ENCODE data around the gene RAB9B. TPM values are rescaled to one million over a fixed set of nuclear protein-coding genes. Genes with fewer than 3 reads are reported as not detected.

RAB9B gene
- total RNA-seq, 1 experiment from 2014 or later = 0.31 TPM

GRCh38 chrX:103878466-103879122 lies 46.5 kb upstream of the RAB9B start:
- Histone ChIP-seq H4K20me1 (ENCODE audit: control insufficient read depth, insufficient read depth, insufficient read length) (no peaks in the 10 kb centered on the region), H3T11ph (ENCODE audit: low read length) (no peak overlapping the region), H4K5ac (ENCODE audit: insufficient read length, low read depth, low read length) (no peak overlapping the region), H3K23me2 (ENCODE audit: insufficient read length, low read depth, low read length, poor library complexity, severe bottlenecking) (no peaks in the 10 kb centered on the region), H3K4ac (ENCODE audit: low read depth, low read length) (no peak overlapping the region), H3K27me3 (ENCODE audit: insufficient read depth, low read length) (no peaks in the 10 kb centered on the region), H3K9me3 (ENCODE audit: control insufficient read depth, low read depth, low read length) (no peaks in the 10 kb centered on the region), H2BK20ac (ENCODE audit: low read depth, low read length, poor library complexity, severe bottlenecking) (no peak overlapping the region), H3K79me2 (ENCODE audit: insufficient read depth, low read length) (no peaks in the 10 kb centered on the region), H3K4me2 (ENCODE audit: insufficient read depth, insufficient read length, low read length) (no peak overlapping the region), H3K79me1 (ENCODE audit: insufficient read depth, low read depth, low read length, poor library complexity, severe bottlenecking) (no peaks in the 10 kb centered on the region), H2BK15ac (ENCODE audit: low read depth, low read length) (no peak overlapping the region), H3K56ac (ENCODE audit: insufficient read length, low read depth, low read length) (no peak overlapping the region), H2AK5ac (ENCODE audit: insufficient read length, low read length) (no peak overlapping the region), H4K91ac (ENCODE audit: insufficient read length, low read depth, low read length) (no peak overlapping the region), H2BK120ac (ENCODE audit: low read depth, low read length, poor library complexity, severe bottlenecking) (no peak overlapping the region), H3K14ac (ENCODE audit: insufficient read depth, low read length) (no peak overlapping the region), H4K8ac (replicated peaks; ENCODE audit: insufficient read length, low read depth, low read length) (no peak overlapping the region), H2BK12ac (ENCODE audit: insufficient read length, low read depth, low read length) (no peak overlapping the region), H2AFZ (ENCODE audit: low read length) (no peak overlapping the region), H3K9ac (ENCODE audit: extremely low read depth, insufficient read length, low read length) (no peak overlapping the region), H2BK5ac (ENCODE audit: insufficient read length, low read length) (no peak overlapping the region), H3K18ac (ENCODE audit: insufficient read length, low read depth, low read length) (no peak overlapping the region), H3K4me1 (ENCODE audit: insufficient read depth, low read length) (no peaks in the 10 kb centered on the region), H3K27ac (ENCODE audit: insufficient read length, low read depth, low read length) (no peak overlapping the region), H3K23ac (ENCODE audit: insufficient read length, low read depth, low read length) (no peak overlapping the region)
- WGBS (ENCODE audit: extremely low coverage, insufficient read length, low lambda C conversion rate) = no CpG with 5 or more reads among the region's 8 CpGs
- Mint-ChIP-seq H3K9me3 (peaks cover 0 to 51% of the 10 kb centered on the region in 2 experiments; a peak in 2 of 5 replicates), H3K4me3 (no peak overlapping the region), H3K36me3 (ENCODE audit: insufficient read depth in 1 of 3, low read depth in 3 of 3) (no peaks in the 10 kb centered on the region), H3K27me3 (ENCODE audit: low read depth) (no peaks in the 10 kb centered on the region), H3K27ac (no peak overlapping the region), H3K4me1 (no peaks in the 10 kb centered on the region)
- DNase-seq = no peak
- TF ChIP-seq CTCF (conservative IDR thresholded peaks at IDR 0.05) = no peak
